Iris pigment epithelial cell (primary cell): ENCODE data around the gene ARPP21.
"Not testable (repeated sequence)": the region's sequence is repeated elsewhere in the genome, so short reads cannot be mapped to it uniquely, and the experiment has no call there.

Experiments
- DNase-seq: peaks from one replicate; pipeline ENCODE4 v3.0.0-alpha.2; 2011; ENCODE audit warnings: low read depth

ARPP21 gene

GRCh38 chr3:35639254-35640186, at the start of gene ARPP21:
Gene ARPP21, plus strand, starts transcription at chr3:35639525. Its CDS starts 42,227 bp downstream, at chr3:35681752.
- DNase-seq = peak; percentile 6

- no peak for DNase-seq
These were observed 46.6 kb upstream of the ARPP21 start for GRCh38 chr3:35592589-35593295.

DNA sequence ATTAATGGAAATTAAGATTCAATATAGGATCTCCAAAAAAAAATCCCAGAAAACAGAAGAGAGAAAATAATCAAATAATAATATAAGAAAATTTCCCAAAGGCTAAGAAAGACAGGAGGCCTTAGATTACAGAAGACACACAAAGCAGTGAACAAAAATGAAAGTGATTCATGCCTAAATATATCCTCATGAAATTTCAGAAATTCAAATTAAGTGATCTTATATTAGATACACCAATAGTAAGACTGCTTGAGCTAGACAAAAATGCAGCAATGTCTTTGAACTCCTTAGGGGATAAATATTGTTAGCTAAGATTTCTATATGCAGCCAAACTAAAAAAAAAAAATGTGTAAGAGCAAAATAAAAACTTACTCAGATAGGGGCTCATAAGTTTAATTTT, 44.6 kb upstream of the ARPP21 start:
- no peak for DNase-seq

GRCh38 chr3:35596335-35596995, 42.9 kb upstream of the ARPP21 start:
- no peak for DNase-seq

- DNase-seq = no peak
These were observed 41.8 kb upstream of the ARPP21 start for GRCh38 chr3:35597490-35597889.

DNA sequence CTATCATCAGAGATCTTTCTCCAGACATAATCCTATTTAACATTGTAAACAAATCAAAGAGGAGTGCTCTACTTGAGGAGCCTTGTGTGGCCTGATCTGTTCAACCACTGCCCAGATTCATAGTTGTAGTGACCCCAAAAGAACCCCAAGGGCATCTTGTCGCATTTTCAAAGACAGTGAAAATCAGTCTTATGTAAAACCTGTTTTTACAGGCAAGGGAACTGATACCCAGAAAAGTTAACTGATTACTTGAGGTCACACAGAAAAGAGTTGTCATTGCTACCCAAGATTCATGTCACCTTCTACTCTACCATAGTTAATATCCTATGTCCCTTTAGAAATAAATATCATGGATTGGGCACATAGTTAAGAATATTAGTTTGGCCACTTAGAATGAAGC, 40.5 kb upstream of the ARPP21 start:
- DNase-seq = no peak

DNA sequence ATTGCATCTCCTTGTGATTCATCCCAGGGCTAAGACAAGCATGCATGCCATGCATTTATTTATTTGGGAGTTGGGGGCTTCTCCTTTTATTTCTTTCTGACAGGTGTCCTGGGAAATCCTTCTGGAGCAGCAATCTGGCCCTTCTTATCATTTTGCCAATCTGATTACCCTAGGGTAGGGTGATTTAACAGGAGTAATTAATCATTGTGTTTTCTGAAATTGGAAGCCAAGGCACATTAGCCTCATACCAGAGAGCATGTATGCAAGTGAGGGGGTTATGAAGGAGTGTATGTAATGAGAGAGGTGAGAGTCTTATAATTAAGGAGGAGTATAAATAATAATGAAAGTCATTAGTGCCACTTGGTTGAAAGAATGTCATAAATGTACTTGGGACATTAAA, 37.4 kb upstream of the ARPP21 start:
- no peak for DNase-seq

- no peak for DNase-seq
These were observed 36.9 kb upstream of the ARPP21 start for GRCh38 chr3:35602395-35602936.

GRCh38 chr3:35616346-35616745, 23.0 kb upstream of the ARPP21 start:
- DNase-seq = no peak

- DNase-seq = no peak
These were observed 22.0 kb upstream of the ARPP21 start for GRCh38 chr3:35617370-35617769.

DNA sequence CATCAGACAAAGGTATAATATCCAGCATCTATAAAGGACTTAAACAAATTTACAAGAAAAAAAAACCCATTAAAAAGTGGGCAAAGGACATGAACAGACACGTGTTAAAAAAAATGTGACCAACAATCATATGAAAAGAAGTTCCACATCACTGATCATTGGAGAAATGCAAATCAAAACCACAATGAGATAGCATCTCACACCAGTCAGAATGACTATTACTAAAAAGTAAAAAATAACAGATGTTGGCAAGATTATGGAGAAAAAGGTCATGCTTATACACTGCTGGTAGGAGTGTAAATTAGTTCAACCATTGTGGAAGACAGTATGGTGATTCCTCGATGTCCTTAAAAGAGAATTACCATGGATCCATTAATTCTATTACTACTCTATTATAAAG, 19.1 kb upstream of the ARPP21 start:
- not testable (repeated sequence) for DNase-seq

GRCh38 chr3:35624698-35625097, 14.6 kb upstream of the ARPP21 start:
- DNase-seq = no peak

DNA sequence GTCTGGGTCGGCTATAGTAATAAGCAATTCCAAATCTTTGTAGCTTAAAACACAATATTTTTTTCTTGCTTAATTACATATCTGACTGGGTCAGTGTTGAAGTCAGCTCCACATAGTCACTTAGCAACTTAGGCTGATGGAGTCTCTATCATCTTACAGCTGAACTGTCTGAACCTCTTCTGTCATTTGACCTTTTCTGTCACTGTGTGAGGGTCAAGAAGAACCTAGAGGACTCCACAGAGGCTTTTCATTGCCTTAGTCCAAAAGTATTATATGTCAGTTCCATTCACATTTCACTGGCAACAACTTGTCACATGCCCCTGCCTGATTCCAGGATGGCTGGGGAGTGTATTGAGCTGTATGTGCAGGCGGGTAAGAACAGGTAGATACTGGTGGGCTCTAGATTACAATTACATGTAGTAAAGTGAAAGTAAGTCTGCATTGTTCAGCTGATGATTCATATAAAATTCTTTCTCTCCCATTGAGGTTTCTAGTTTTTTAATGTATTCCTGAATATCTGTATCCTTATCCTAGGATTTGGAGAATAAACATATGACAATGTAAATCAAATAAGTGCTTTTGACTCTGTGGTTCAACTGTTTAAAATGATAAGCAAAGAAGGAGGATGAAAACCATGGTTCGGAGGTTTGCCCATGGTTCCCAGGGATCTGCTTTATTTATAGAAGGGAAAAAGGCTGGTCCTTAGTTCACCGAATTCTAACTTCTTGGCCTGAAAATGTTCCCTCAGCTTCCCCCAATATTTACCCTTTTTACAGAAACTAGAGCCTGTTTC, 5.8 kb upstream of the ARPP21 start:
- peak; percentile 5 for DNase-seq

DNA sequence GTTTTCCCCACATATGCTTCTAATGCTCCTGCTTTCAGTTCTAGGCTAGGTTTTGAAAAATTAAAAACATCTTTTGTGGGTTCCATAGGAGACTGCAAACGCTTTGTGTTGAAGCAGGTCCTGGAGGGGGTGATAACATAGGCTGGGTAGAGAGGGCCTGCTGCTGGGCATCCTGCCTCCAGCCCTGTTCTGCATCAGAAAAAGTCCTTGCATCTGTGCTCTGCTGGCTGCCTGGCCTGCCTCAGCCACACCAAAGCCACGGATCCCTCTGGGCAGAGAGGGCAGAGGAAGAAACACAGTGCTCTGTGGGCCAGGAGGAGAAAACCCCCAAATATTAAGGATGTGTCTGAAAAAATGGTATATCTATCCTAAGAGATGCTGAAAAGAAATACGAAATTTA, 3.9 kb upstream of the ARPP21 start:
- no peak for DNase-seq

- DNase-seq = no peak
These were observed 3.2 kb upstream of the ARPP21 start for GRCh38 chr3:35635926-35636683.

DNA sequence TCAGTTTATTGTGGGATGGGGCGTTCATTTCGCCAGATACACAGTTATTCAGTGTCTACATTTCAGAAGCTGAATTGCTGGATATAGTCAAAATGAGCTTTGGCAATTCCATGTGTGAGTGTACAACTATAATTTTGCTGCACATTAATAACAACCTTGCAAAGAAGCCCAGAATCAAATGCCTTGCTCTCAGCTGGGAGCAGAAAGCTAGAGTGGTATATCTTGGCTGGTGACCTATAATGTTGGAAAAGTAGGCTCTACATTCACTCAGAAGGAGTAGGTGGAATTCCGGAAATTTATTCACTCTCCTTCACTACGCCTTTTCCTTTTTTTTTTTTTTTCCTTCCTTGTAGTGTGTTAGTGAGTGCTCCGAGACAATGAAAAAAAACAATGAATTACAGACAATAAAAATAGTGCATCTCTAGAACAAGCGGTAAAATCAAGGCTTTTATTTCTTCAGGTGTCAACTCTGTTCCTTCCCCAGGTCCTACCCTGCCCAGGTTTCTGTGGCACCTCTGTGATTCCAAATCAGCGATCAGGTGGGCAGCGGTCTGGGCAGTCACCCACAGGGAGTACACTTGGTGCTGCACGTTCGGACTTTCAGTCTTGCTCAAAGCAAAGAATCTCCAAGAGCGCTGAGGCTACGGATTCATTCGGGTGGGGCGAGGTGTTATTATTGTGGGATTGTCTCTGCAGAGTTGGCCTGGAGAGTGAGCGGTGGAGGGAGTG, 910 bp upstream of the ARPP21 start:
- no peak for DNase-seq

DNA sequence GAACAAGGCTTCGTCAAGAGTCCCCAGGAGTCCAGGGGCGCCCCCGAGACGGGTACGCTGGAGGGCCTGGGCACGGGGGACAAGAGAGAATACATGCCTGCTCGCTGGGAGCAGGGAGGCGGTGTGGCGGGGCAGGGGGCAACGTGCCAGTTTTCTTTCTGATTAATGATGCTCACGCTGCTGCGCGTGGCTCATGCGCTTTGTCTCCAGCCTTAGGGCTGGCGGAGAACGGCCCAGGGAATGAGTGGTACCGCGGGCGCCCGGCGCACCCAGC, 408 bp upstream of the ARPP21 start:
- no peak for DNase-seq

GRCh38 chr3:35640190-35641165, 1.2 kb downstream of the ARPP21 start:
- DNase-seq = no peak

GRCh38 chr3:35641331-35641730, 2.0 kb downstream of the ARPP21 start:
- no peak for DNase-seq
